Kidney capillary endothelial cell (primary cell): ENCODE data around the gene LSAMP.
A peak's percentile ranks its signal among the peaks of the same experiment; 100 is the strongest.
"Not testable (repeated sequence)": the region's sequence is repeated elsewhere in the genome, so short reads cannot be mapped to it uniquely, and the experiment has no call there.

Experiments
- DNase-seq: peaks from one replicate; pipeline ENCODE4 v3.0.0-alpha.2; 2018; ENCODE audit warnings: low spot score

The LSAMP gene

GRCh38 chr3:116103868-116104530 lies 341.3 kb downstream of the LSAMP start:
- no peak for DNase-seq

- DNase-seq: no peak
Observed at GRCh38 chr3:116102037-116102436, 343.2 kb downstream of the LSAMP start.

GRCh38 chr3:116097226-116097625 lies 348.1 kb downstream of the LSAMP start:
- no peak for DNase-seq

GRCh38 chr3:116096631-116097030 lies 348.7 kb downstream of the LSAMP start:
- DNase-seq: no peak

- no peak for DNase-seq
Observed at GRCh38 chr3:116093374-116093773, 351.9 kb downstream of the LSAMP start.

GRCh38 chr3:116087426-116087825 lies 357.9 kb downstream of the LSAMP start:
- no peak for DNase-seq

GRCh38 chr3:116084999-116085791 lies 360.1 kb downstream of the LSAMP start:
- no peak for DNase-seq

- peak; percentile 21 for DNase-seq
Observed at GRCh38 chr3:116083683-116084082, 361.6 kb downstream of the LSAMP start.

- no peak for DNase-seq
Observed at GRCh38 chr3:116078561-116078960, 366.7 kb downstream of the LSAMP start.

GRCh38 chr3:116077557-116077956 lies 367.7 kb downstream of the LSAMP start:
- no peak for DNase-seq

- DNase-seq: no peak
Observed at GRCh38 chr3:116077059-116077458, 368.2 kb downstream of the LSAMP start.

- DNase-seq: not testable (repeated sequence)
Observed at GRCh38 chr3:116070516-116071278, 374.6 kb downstream of the LSAMP start.

GRCh38 chr3:116070061-116070460 lies 375.2 kb downstream of the LSAMP start:
- DNase-seq: no peak

GRCh38 chr3:116069024-116069423 lies 376.3 kb downstream of the LSAMP start:
- DNase-seq: no peak

- DNase-seq: no peak
Observed at GRCh38 chr3:116067326-116067725, 378.0 kb downstream of the LSAMP start.

GRCh38 chr3:116065501-116065900 lies 379.8 kb downstream of the LSAMP start:
- no peak for DNase-seq

- peak; percentile 21 for DNase-seq
Observed at GRCh38 chr3:116064646-116065045, 380.6 kb downstream of the LSAMP start.

GRCh38 chr3:116059421-116060096 lies 385.7 kb downstream of the LSAMP start:
- peak; percentile 85 for DNase-seq

GRCh38 chr3:116058844-116059243 lies 386.4 kb downstream of the LSAMP start:
- DNase-seq: no peak

GRCh38 chr3:116057400-116058006 lies 387.8 kb downstream of the LSAMP start:
- no peak for DNase-seq

- no peak for DNase-seq
Observed at GRCh38 chr3:116056280-116056679, 389.0 kb downstream of the LSAMP start.

- no peak for DNase-seq
Observed at GRCh38 chr3:116053017-116053416, 392.3 kb downstream of the LSAMP start.
